GM03348 (cell line): Measurements from ENCODE around the gene DGKQ.
A peak's percentile ranks its signal among the peaks of the same experiment; 100 is the strongest.
"Not testable (repeated sequence)": the region's sequence is repeated elsewhere in the genome, so short reads cannot be mapped to it uniquely, and the experiment has no call there.

Experiments
- DNase-seq: peaks from one replicate; pipeline ENCODE4 v3.0.0; 2012; ENCODE audit warnings: low spot score

DGKQ gene

GRCh38 chr4:1010395-1011021 is 37.1 kb upstream of the DGKQ start:
- peak; percentile 91 for DNase-seq

GRCh38 chr4:1009542-1010394 is 36.4 kb upstream of the DGKQ start:
- peak; percentile 97 for DNase-seq

GRCh38 chr4:1008840-1009541 is 35.6 kb upstream of the DGKQ start:
- DNase-seq = no peak

GRCh38 chr4:1006856-1007255 is 33.5 kb upstream of the DGKQ start:
- no peak for DNase-seq

- no peak for DNase-seq
Observed at GRCh38 chr4:1004557-1005485, 31.5 kb upstream of the DGKQ start.

- no peak for DNase-seq
Observed at GRCh38 chr4:1004071-1004418, 30.7 kb upstream of the DGKQ start.

- DNase-seq = no peak
Observed at GRCh38 chr4:1003271-1004070, 30.1 kb upstream of the DGKQ start.

GRCh38 chr4:1002631-1003251 is 29.4 kb upstream of the DGKQ start:
- no peak for DNase-seq

- DNase-seq = peak; percentile 33
Observed at GRCh38 chr4:1002131-1002630, 28.8 kb upstream of the DGKQ start.

GRCh38 chr4:1001561-1002130 is 28.3 kb upstream of the DGKQ start:
- no peak for DNase-seq

- no peak for DNase-seq
Observed at GRCh38 chr4:1000686-1001260, 27.4 kb upstream of the DGKQ start.

- no peak for DNase-seq
Observed at GRCh38 chr4:999882-1000425, 26.6 kb upstream of the DGKQ start.

GRCh38 chr4:999240-999863 is 26.0 kb upstream of the DGKQ start:
- not testable (repeated sequence) for DNase-seq

GRCh38 chr4:998096-998691 is 24.8 kb upstream of the DGKQ start:
- DNase-seq = no peak

GRCh38 chr4:997375-998071 is 24.2 kb upstream of the DGKQ start:
- DNase-seq = peak; percentile 77

- DNase-seq = no peak
Observed at GRCh38 chr4:996997-997374, 23.6 kb upstream of the DGKQ start.

- DNase-seq = no peak
Observed at GRCh38 chr4:996030-996996, 22.9 kb upstream of the DGKQ start.
